ENCODE measurements around the gene TCN2. TPM values are rescaled to one million over a fixed set of nuclear protein-coding genes. Genes with fewer than 3 reads are reported as not detected.

TCN2 gene
- total RNA-seq, 1 experiment from 2014 or later: 2.2 TPM

GRCh38 chr22:30637701-30638114 is 30.7 kb downstream of the TCN2 start (continued):
- TF ChIP-seq CTCF (IDR thresholded peaks at IDR 0.05 in 2 of 3, conservative IDR thresholded peaks at IDR 0.05 in 1 of 3; ENCODE audit: borderline replicate concordance in 1 of 3, insufficient read depth in 1 of 3, low read depth in 2 of 3, low read length in 2 of 3): no peak

DNA sequence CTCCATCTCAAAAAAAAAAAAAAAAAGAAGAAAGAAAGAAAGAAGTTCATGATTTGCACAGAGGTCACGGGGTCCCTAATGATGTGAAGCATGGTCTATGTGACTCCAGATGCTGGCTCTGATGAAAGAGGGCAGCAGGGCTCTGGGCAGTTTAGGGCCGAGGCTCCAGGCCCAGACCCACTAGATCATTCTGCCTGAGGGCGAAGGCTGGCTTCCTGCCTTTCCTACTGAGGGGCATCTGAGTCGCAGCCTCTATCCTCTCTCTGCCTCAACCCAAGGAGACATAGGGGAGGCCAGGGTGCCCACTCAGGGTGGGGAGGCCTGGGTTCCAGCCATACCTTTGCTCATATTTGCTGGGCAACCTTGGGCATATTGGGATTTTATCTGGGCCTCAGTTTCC is 33.4 kb downstream of the TCN2 start:
- no TSS peak for BruUV-seq (replicated peaks)
- peaks cover 10 to 21% of the 10 kb centered on the region in 2 experiments for H3K4me1 ChIP-seq (ENCODE audit: control insufficient read depth in 1 of 2, insufficient read depth in 2 of 2, low read length in 2 of 2)
- H3K4me2 ChIP-seq (ENCODE audit: low read length): no peak overlapping the region
- ChIA-PET CTCF (no interaction called here), RAD21 (ENCODE audit: low non-redundant PET in 1 of 2, low total read pairs in 2 of 2, uncharacterized antibody in 2 of 2, unreplicated experiment in 2 of 2) (no interaction called here), POLR2A (no interaction called here)
- no peaks in the 10 kb centered on the region for H3K9me3 ChIP-seq (ENCODE audit: control insufficient read depth in 1 of 2, insufficient read depth in 1 of 2, low read depth in 1 of 2, low read length in 2 of 2)
- H3K9ac ChIP-seq (ENCODE audit: low read length): no peak overlapping the region
- DNase-seq (ENCODE audit: low read depth, low spot score): no peak
- H3K27me3 ChIP-seq (ENCODE audit: insufficient read depth, low read length): no peaks in the 10 kb centered on the region
- ATAC-seq: no peak
- no peak overlapping the region for H2AFZ ChIP-seq (ENCODE audit: low read depth, low read length, poor library complexity, severe bottlenecking)
- H3K9me2 ChIP-seq (ENCODE audit: insufficient read depth): no peaks in the 10 kb centered on the region
- intact Hi-C loops (cut with micrococcal nuclease): no loop called here
- H4K20me1 ChIP-seq (ENCODE audit: insufficient read depth): no peaks in the 10 kb centered on the region
- H3K4me3 ChIP-seq (replicated peaks in 1 of 2; ENCODE audit: low read depth in 1 of 2, low read length in 2 of 2): no peak overlapping the region
- TF ChIP-seq SRF (IDR thresholded peaks at IDR 0.05; ENCODE audit: low read depth): no peak
- TF ChIP-seq CEBPB (IDR thresholded peaks at IDR 0.05; ENCODE audit: low read depth): no peak
- no peak for TF ChIP-seq ZFX (IDR thresholded peaks at IDR 0.05)
- H3K27ac ChIP-seq (ENCODE audit: low read depth, low read length): no peak overlapping the region
- H3K36me3 ChIP-seq (ENCODE audit: control insufficient read depth in 1 of 2, insufficient read depth in 2 of 2, low read length in 2 of 2): no peaks in the 10 kb centered on the region
- H3K79me2 ChIP-seq (ENCODE audit: insufficient read depth, low read length): peaks cover 18% of the 10 kb centered on the region; the same call in 1 of the 2 replicates

DNA sequence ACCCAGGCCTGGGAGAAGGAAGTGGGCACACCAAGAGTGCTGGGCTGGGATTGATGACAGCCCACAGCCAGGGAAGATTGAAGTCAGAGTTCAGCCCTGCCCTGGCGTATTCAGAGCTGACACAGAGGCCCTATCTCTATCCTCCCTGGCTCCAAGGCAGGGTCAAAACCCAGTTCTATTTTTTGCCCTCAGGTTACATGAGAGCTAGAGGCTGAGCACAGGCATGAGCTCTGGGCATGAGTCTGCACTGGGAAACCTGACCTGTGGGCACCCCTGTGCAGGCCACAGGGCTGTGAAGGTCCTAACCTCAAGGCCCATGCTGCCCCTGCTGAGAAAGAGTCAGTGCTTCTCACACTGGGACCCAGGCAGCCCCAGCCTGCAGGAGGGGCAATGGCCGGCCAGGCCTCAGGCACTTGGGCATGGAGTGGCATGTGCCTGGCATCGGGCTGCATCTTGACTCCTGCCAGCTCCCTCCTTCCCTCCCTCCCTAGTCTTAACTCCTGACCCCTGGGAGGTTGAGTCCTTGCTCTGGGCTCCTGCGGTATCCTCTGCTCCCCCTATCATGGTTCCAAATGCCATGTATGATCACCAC is 34.0 kb downstream of the TCN2 start:
- DNase-seq (ENCODE audit: low read depth, low spot score): no peak
- Histone ChIP-seq H3K4me3 (replicated peaks in 1 of 2; ENCODE audit: low read depth in 1 of 2, low read length in 2 of 2) (no peak overlapping the region), H3K27ac (ENCODE audit: low read depth, low read length) (no peak overlapping the region), H2AFZ (ENCODE audit: low read depth, low read length, poor library complexity, severe bottlenecking) (no peak overlapping the region), H3K27me3 (ENCODE audit: insufficient read depth, low read length) (no peaks in the 10 kb centered on the region), H4K20me1 (ENCODE audit: insufficient read depth) (no peaks in the 10 kb centered on the region), H3K9ac (ENCODE audit: low read length) (no peak overlapping the region), H3K9me2 (ENCODE audit: insufficient read depth) (no peaks in the 10 kb centered on the region), H3K9me3 (ENCODE audit: control insufficient read depth in 1 of 2, insufficient read depth in 1 of 2, low read depth in 1 of 2, low read length in 2 of 2) (no peaks in the 10 kb centered on the region), H3K4me2 (ENCODE audit: low read length) (no peak overlapping the region), H3K36me3 (ENCODE audit: control insufficient read depth in 1 of 2, insufficient read depth in 2 of 2, low read length in 2 of 2) (no peaks in the 10 kb centered on the region), H3K4me1 (ENCODE audit: control insufficient read depth in 1 of 2, insufficient read depth in 2 of 2, low read length in 2 of 2) (peaks cover 10 to 18% of the 10 kb centered on the region in 2 experiments), H3K79me2 (ENCODE audit: insufficient read depth, low read length) (peaks cover 18% of the 10 kb centered on the region; the same call in 1 of the 2 replicates)
- CTCF ChIA-PET: no interaction called here
- RAD21 ChIA-PET (ENCODE audit: low non-redundant PET in 1 of 2, low total read pairs in 2 of 2, uncharacterized antibody in 2 of 2, unreplicated experiment in 2 of 2): no interaction called here
- no TSS peak for BruUV-seq (replicated peaks)
- POLR2A ChIA-PET: interaction anchor here (0.7 kb wide), 1 partner anchor 15 kb away, joined by 3 read pairs; no protein-coding TSS in a partner anchor
- ATAC-seq: no peak
- no peak for TF ChIP-seq CTCF (IDR thresholded peaks at IDR 0.05 in 2 of 3, conservative IDR thresholded peaks at IDR 0.05 in 1 of 3; ENCODE audit: borderline replicate concordance in 1 of 3, insufficient read depth in 1 of 3, low read depth in 2 of 3, low read length in 2 of 3)
- no peak for TF ChIP-seq FOSL1 (IDR thresholded peaks at IDR 0.05; ENCODE audit: low read depth)
- intact Hi-C loops (cut with micrococcal nuclease): no loop called here

Measured in HCT116 (cell line).